ENCODE data around the gene CDC42BPB. TPM values are rescaled to one million over a fixed set of nuclear protein-coding genes. Genes with fewer than 3 reads are reported as not detected.

Gene CDC42BPB
- total RNA-seq, 2 donors from 2014 or later = 66.2 to 102 TPM

DNA sequence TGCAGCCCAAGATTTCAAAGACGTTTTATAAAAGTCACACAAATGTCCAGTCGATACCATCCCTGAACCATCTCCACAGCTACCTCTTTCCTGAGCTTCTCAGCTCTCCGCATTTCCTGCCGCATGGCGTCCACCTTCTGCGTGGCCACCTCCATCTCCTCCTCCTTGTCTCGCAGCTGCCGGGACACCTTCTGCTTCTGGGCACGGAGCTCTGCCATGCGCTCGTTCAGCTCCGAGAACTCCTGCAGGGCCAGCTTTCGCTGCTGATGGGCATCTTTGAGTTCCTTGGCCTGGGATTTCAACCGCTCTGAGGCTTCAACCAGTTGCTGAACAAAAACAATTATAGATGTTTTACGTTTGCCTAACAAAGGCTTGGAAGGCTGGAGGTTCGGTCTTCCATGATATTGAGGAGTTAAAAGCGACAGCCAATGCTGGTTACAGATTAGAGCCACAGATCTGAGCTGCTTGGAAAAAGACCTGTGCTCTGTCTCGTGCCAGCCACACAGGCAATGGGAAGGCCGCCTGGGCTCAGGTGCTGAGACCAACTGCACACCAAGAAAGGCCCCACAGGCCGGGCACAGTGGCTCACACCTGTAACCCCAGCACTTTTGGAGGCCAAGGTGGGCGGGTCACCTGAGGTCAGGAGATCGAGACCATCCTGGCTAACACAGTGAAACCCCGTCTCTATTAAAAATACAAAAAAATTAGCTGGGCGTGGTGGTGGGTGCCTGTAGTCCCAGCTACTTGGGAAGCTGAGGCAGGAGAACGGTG is 85.3 kb downstream of the CDC42BPB start:
- intact Hi-C loops (cut with DNase I) = no loop called here
- WGBS, 2 donors = 93 to 96% methylated on average over 22 to 25 of the region's 25 CpGs
- Histone ChIP-seq H3K27me3 (no peaks in the 10 kb centered on the region), H3K9me3 (no peaks in the 10 kb centered on the region), H3K27ac (no peak overlapping the region), H3K36me3 (replicated peaks in 1 of 2; ENCODE audit: insufficient read depth in 1 of 2, low read depth in 2 of 2) (peaks cover 21 to 43% of the 10 kb centered on the region in 2 donors), H3K4me1 (no peaks in the 10 kb centered on the region), H3K4me3 (no peak overlapping the region)
- TF ChIP-seq, protein P1, sequence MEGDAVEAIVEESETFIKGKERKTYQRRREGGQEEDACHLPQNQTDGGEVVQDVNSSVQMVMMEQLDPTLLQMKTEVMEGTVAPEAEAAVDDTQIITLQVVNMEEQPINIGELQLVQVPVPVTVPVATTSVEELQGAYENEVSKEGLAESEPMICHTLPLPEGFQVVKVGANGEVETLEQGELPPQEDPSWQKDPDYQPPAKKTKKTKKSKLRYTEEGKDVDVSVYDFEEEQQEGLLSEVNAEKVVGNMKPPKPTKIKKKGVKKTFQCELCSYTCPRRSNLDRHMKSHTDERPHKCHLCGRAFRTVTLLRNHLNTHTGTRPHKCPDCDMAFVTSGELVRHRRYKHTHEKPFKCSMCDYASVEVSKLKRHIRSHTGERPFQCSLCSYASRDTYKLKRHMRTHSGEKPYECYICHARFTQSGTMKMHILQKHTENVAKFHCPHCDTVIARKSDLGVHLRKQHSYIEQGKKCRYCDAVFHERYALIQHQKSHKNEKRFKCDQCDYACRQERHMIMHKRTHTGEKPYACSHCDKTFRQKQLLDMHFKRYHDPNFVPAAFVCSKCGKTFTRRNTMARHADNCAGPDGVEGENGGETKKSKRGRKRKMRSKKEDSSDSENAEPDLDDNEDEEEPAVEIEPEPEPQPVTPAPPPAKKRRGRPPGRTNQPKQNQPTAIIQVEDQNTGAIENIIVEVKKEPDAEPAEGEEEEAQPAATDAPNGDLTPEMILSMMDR (IDR thresholded peaks at IDR 0.05) = no peak
- no peak for TF ChIP-seq POLR2A (IDR thresholded peaks at IDR 0.05)
- DNase-seq (no peak), ATAC-seq (no peak)

DNA sequence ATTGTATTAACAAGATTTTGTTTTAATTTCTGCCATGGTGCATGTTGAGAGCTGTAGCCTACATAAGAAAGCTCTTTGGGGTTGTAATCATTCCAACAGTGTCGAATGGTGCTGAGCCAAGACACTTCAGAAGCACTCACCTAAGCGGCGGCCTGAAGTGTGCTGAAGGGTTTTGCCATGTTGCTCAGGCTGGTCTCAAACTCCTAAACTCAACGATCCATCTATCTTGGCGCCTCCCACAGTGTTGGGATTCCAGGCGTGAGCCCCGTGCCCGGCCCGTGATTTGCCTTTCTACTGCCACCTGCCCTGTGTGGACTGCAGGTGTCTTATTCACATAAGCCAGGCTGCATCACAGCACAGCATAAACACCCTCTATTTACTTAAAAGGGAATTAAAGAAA is 86.0 kb downstream of the CDC42BPB start:
- intact Hi-C loops (cut with DNase I) = no loop called here
- no peak overlapping the region for H3K27ac ChIP-seq
- DNase-seq (no peak), ATAC-seq (no peak)
- no peaks in the 10 kb centered on the region for H3K9me3 ChIP-seq
- no peak overlapping the region for H3K4me3 ChIP-seq
- no peaks in the 10 kb centered on the region for H3K27me3 ChIP-seq
- peaks cover 17 to 45% of the 10 kb centered on the region in 2 donors for H3K36me3 ChIP-seq (replicated peaks in 1 of 2; ENCODE audit: insufficient read depth in 1 of 2, low read depth in 2 of 2)
- H3K4me1 ChIP-seq = no peaks in the 10 kb centered on the region
- no peak for TF ChIP-seq POLR2A (IDR thresholded peaks at IDR 0.05)
- TF ChIP-seq, protein P1 (IDR thresholded peaks at IDR 0.05) = no peak
- WGBS, 2 donors = 86 to 87% methylated on average over 9 of the region's 9 CpGs

DNA sequence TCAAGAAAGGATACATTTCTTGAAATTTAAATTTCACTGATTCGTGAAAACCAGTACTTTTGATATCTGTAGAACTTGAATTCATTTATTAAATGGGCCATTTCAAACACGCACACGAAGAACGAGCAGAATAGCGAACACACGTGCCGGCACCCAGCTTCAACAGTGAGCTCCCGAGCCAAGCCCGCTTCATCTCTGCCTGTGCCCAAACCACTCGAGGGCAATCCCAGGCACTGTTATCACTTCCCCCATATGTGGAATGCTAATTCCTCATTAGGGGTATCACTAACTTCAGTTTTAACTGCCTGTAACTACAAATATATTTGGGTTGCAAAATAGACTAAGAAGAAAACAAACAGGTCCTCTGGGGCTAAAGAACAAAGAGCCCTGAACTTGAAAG is 86.9 kb downstream of the CDC42BPB start:
- no peaks in the 10 kb centered on the region for H3K9me3 ChIP-seq
- no peak overlapping the region for H3K27ac ChIP-seq
- WGBS, 2 donors = 91 to 96% methylated on average over 10 of the region's 10 CpGs
- H3K27me3 ChIP-seq = no peaks in the 10 kb centered on the region
- ATAC-seq (no peak), DNase-seq (no peak)
- intact Hi-C loops (cut with DNase I) = no loop called here
- H3K36me3 ChIP-seq (replicated peaks in 1 of 2; ENCODE audit: insufficient read depth in 1 of 2, low read depth in 2 of 2) = peaks cover 9 to 44% of the 10 kb centered on the region in 2 donors
- TF ChIP-seq POLR2A (IDR thresholded peaks at IDR 0.05) = no peak
- TF ChIP-seq, protein P1 (IDR thresholded peaks at IDR 0.05) = no peak
- H3K4me1 ChIP-seq = no peaks in the 10 kb centered on the region
- no peak overlapping the region for H3K4me3 ChIP-seq

DNA sequence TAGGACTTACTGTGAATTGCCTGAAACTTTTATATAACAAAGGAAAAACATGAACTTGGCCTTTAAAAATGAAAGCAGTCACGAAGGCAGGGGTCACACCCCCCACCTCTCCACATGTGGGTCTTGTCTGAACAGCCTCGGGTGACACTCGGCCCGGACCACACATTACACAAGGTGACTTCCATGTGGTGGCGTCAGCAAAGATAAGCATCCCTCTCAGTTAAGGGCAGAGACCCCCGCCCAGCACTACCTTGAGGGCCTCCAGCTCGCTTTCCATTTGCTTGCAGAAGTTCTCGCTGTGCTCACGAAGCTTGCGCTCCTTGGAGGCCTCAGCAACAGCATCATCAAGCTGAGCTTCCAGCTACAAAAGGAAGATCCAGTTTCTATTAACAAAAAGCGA is 87.4 kb downstream of the CDC42BPB start:
- no peaks in the 10 kb centered on the region for H3K27me3 ChIP-seq
- DNase-seq (no peak), ATAC-seq (no peak)
- intact Hi-C loops (cut with DNase I) = no loop called here
- 91 to 94% methylated on average over 9 to 11 of the region's 11 CpGs for WGBS, 2 donors
- peaks cover 7 to 44% of the 10 kb centered on the region in 2 donors for H3K36me3 ChIP-seq (replicated peaks in 1 of 2; ENCODE audit: insufficient read depth in 1 of 2, low read depth in 2 of 2)
- H3K4me1 ChIP-seq = no peaks in the 10 kb centered on the region
- TF ChIP-seq, protein P1 (IDR thresholded peaks at IDR 0.05) = no peak
- no peak for TF ChIP-seq POLR2A (IDR thresholded peaks at IDR 0.05)
- no peak overlapping the region for H3K4me3 ChIP-seq
- no peak overlapping the region for H3K27ac ChIP-seq
- H3K9me3 ChIP-seq = no peaks in the 10 kb centered on the region
